Natural killer cell treated with Interleukin-12 subunit alpha and Interleukin-12 subunit beta and Interleukin-15 and Interleukin-18, amount 100 ng/mL, for 72 hours (primary cell): ENCODE data around the gene EXOC7. TPM values are rescaled to one million over a fixed set of nuclear protein-coding genes. Genes with fewer than 3 reads are reported as not detected.

Experiments
- ATAC-seq, 2 donors: fragments of 150-1000 bp; cut with Tn5 transposase in 1 of 2; sonication (Bioruptor Pico), chemical (Tn5 transposase) in 1 of 2; 2 replicates each; pipeline ENCODE4 v1.10.0; 2021
- DNase-seq: peaks from one replicate; pipeline ENCODE4 v3.0.0; 2022; ENCODE audit warnings: low spot score
- H3K27ac Mint-ChIP-seq, 2 donors: 1 replicate in 1 of 2; 2 replicates in 1 of 2; pipeline ENCODE4 v1.8.0; 2022; ENCODE audit warnings: mixed read lengths in 2 of 2, mild to moderate bottlenecking in 1 of 2, moderate library complexity in 1 of 2
- H3K27me3 Mint-ChIP-seq, 2 donors: 1 replicate in 1 of 2; 2 replicates in 1 of 2; pipeline ENCODE4 v1.8.0; 2022; ENCODE audit warnings: mixed read lengths in 2 of 2
- H3K36me3 Mint-ChIP-seq: one replicate; pipeline ENCODE4 v1.8.0; 2022; ENCODE audit warnings: mixed read lengths
- H3K4me1 Mint-ChIP-seq, 2 donors: 1 replicate in 1 of 2; 2 replicates in 1 of 2; pipeline ENCODE4 v1.8.0; 2022; ENCODE audit warnings: low read depth in 2 of 2, mixed read lengths in 2 of 2, mild to moderate bottlenecking in 1 of 2
- H3K4me3 Mint-ChIP-seq: one replicate; pipeline ENCODE4 v1.8.0; 2022; ENCODE audit warnings: mixed read lengths
- H3K9me3 Mint-ChIP-seq: 2 replicates; pipeline ENCODE4 v1.8.0; 2022; ENCODE audit warnings: mixed read lengths
- total RNA-seq, 2 donors: library from RNA; stranded (reverse); gene quantifications; one replicate each; pipeline ENCODE4 v1.2.3, GENCODE V29; 2022

EXOC7 gene
- total RNA-seq, 2 donors from 2014 or later = 134 to 163 TPM

DNA sequence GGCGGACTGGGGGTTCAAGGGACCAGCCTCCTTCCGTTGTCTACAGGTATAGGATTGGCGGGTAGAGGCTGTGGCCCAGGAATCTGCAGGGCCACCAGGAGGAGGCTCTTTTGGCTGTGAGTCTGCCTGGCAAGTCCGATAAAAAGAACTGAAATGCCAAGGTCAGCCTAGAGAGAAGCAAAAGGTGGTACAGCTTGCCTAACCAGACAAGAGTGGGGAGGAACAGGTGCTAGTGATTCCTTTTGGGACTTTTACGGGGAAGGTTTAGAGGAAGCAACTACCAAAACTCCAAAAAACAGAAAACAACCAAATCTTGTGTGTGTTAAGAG, 70.8 kb downstream of the EXOC7 start:
- no peaks in the 10 kb centered on the region for H3K36me3 Mint-ChIP-seq
- H3K4me3 Mint-ChIP-seq = no peak overlapping the region

GRCh38 chr17:76032073-76032779, 71.4 kb downstream of the EXOC7 start:
- Mint-ChIP-seq H3K27ac (no peak overlapping the region), H3K27me3 (no peaks in the 10 kb centered on the region), H3K4me3 (no peak overlapping the region)

More for the DNA sequence above, 70.8 kb downstream of the EXOC7 start:
- H3K27ac Mint-ChIP-seq = no peak overlapping the region
- no peaks in the 10 kb centered on the region for H3K9me3 Mint-ChIP-seq
- H3K27me3 Mint-ChIP-seq = no peaks in the 10 kb centered on the region
- H3K4me1 Mint-ChIP-seq = peaks cover 9 to 16% of the 10 kb centered on the region in 2 donors
- DNase-seq (no peak), ATAC-seq (no peak)

More at GRCh38 chr17:76032073-76032779, 71.4 kb downstream of the EXOC7 start:
- peaks cover 9 to 16% of the 10 kb centered on the region in 2 donors for H3K4me1 Mint-ChIP-seq
- ATAC-seq (no peak), DNase-seq (no peak)
- H3K36me3 Mint-ChIP-seq = no peaks in the 10 kb centered on the region
- no peaks in the 10 kb centered on the region for H3K9me3 Mint-ChIP-seq

Other genes starting within 250 kb of the EXOC7 start
- 100 to 1,000 TPM in 1 of 2 donors, 10 to 100 TPM in 1; 73.8 to 101 TPM for gene WBP2, start 248.5 kb downstream of the EXOC7 start, total RNA-seq
- 1 to 10 TPM; 1.6 to 2.1 TPM for gene TRIM47, start 225.2 kb downstream of the EXOC7 start, total RNA-seq
- gene TRIM65, start 206.8 kb downstream of the EXOC7 start, total RNA-seq = 10 to 100 TPM; 17.2 to 42.1 TPM
- gene MRPL38, start 198.9 kb downstream of the EXOC7 start, total RNA-seq = 100 to 1,000 TPM; 117 to 174 TPM
- gene FBF1, start 162.7 kb downstream of the EXOC7 start, total RNA-seq = 10 to 100 TPM; 10.2 to 34.4 TPM
- gene ACOX1, start 124.6 kb downstream of the EXOC7 start, total RNA-seq = 10 to 100 TPM; 36.8 to 44.6 TPM
- 10 to 100 TPM; 16.5 to 19.1 TPM for gene TEN1, start 124.5 kb downstream of the EXOC7 start, total RNA-seq
- 10 to 100 TPM in 1 of 2 donors, 1 to 10 TPM in 1; 9.8 to 16.2 TPM for gene CDK3, start 102.9 kb downstream of the EXOC7 start, total RNA-seq
- gene EVPL, start 76.5 kb downstream of the EXOC7 start, total RNA-seq = under 1 TPM; 0.05 to 0.64 TPM
- gene SRP68, start 31.3 kb downstream of the EXOC7 start, total RNA-seq = 10 to 100 TPM; 96.2 to 98.4 TPM
- under 1 TPM; 0.21 to 0.75 TPM for gene GALR2, start 29.0 kb downstream of the EXOC7 start, total RNA-seq
- gene ZACN, start 24.6 kb downstream of the EXOC7 start, total RNA-seq = 1 to 10 TPM in 1 of 2 donors, under 1 TPM in 1; 0.52 to 1.4 TPM
- gene FOXJ1, start 37.5 kb upstream of the EXOC7 start, total RNA-seq = under 1 TPM; 0.48 to 0.95 TPM
- 100 to 1,000 TPM in 1 of 2 donors, 10 to 100 TPM in 1; 46.6 to 124 TPM for gene RNF157, start 136.7 kb upstream of the EXOC7 start, total RNA-seq
- gene UBALD2, start 161.6 kb upstream of the EXOC7 start, total RNA-seq = 100 to 1,000 TPM; 216 to 262 TPM
- 1 to 10 TPM; 4.1 to 5.9 TPM for gene QRICH2, start 204.5 kb upstream of the EXOC7 start, total RNA-seq